Peyer's patch (tissue), 4 donors: ENCODE measurements around the gene SEPTIN5.

Experiments used
- CTCF ChIP-seq, 6 experiments: fragments of 450-650 bp in 4 of 6; fragments of 200-600 bp in 2 of 6; sonication (generic) in 1 of 6; IDR thresholded peaks; one replicate each; pipeline ENCODE4 v1.5.1; 2017 to 2019; ENCODE audit warnings: antibody characterized with exemption in 6 of 6, mild to moderate bottlenecking in 3 of 6, moderate library complexity in 1 of 6
- POLR2A ChIP-seq, 2 donors: fragments of 450-650 bp; IDR thresholded peaks; one replicate each; pipeline ENCODE4 v1.5.1; 2017; ENCODE audit warnings: antibody characterized with exemption in 2 of 2, mild to moderate bottlenecking in 2 of 2, moderate library complexity in 2 of 2

GRCh38 chr22:19734163-19734562 lies 19.9 kb downstream of the SEPTIN5 start:
- TF ChIP-seq CTCF (IDR thresholded peaks at IDR 0.05) (no peak), POLR2A (IDR thresholded peaks at IDR 0.05) (no peak)
